ENCODE data around the gene AKR7A2. TPM values are rescaled to one million over a fixed set of nuclear protein-coding genes. Genes with fewer than 3 reads are reported as not detected.
"Not testable (repeated sequence)": the region's sequence is repeated elsewhere in the genome, so short reads cannot be mapped to it uniquely, and the experiment has no call there.

Gene AKR7A2
- total RNA-seq, 1 experiment from 2014 or later: 87.8 TPM

GRCh38 chr1:19262744-19263143 lies 49.2 kb downstream of the AKR7A2 start:
- no peak for DNase-seq (ENCODE audit: low spot score)

DNA sequence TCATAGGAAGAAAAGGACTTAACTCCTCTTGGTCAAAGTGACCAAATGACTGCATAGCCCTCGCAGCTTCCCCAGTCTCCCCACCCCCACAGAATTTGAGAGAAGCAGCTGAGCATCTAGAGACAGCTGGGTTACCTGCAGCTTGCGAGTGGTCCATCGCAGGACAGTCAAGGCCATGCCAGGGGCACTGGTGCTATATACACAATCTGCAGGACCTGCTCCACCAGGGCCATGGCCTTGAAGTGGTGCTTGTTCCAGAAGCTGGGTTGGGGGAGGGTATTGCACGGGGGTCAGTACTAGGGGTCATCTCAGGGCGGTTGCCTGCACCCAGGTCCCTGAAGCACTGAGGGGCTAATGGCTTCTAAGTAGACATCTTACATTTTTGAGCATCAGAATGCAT lies 49.9 kb downstream of the AKR7A2 start:
- no peak for DNase-seq (ENCODE audit: low spot score)

DNA sequence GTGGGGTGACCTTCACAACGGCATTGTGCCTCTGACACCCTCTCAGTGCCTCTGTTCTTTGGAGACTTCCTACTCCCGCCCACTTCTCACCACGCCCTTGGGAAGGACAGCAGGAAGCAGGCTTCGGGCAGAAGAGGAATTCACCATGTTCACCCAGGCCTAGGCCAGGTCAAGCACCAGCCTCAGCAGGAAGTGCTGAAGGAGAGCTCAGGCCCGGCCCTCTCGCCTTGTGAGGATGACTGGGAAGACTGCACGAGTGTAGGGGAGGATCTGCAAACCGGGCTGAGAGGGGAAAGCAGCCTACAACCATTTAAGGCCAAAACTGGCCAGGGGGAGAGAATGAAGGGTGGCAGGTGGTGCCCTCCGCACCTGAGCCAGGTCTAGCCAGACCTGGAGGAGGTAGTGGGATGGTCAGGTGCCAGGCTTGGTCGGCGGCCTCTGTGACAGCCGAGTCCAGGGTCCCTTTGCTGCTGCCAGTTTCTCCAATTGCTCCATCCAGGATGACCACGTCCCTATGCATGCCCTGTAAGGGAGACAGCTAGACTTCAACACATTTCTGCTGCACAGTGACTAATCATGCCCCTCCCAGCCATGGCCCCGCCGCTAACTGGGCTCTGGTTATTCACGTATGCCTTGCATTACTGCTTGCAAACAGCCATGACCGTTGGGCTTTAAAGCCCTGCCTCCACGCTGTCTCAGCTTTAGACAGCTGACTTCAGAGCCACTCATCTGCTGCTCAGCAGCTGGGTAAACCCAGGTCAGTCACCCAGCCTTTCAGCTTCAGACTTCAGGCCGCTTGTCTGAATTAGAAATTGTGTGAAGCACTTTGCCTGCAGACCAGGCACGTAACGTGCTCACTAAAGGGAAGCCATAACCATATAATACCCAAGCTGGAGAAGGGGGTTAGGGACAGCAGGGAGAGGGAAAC lies 51.5 kb downstream of the AKR7A2 start:
- DNase-seq (ENCODE audit: low spot score): no peak

DNA sequence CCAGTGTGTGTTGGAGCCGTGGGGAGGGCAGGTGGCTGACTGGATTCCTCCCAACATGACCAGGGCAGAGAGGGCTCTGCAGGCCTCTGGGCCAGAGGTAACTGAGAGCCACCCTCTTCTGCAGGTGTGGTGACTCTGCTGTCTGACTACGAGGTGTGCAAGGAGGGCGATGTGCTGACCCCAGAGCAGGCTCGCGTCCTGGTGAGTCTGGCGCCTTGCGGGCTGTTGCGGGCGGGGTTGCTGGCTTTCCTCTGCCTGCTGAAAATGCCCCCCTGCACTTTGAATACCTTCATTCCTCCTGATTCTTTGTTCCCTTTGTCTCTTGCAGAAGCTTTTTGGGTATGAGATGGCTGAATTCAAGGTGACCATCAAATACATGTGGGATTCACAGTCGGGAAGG lies 53.6 kb downstream of the AKR7A2 start:
- DNase-seq (ENCODE audit: low spot score): no peak

GRCh38 chr1:19257178-19257914 lies 54.6 kb downstream of the AKR7A2 start:
- DNase-seq (ENCODE audit: low spot score): no peak

- not testable (repeated sequence) for DNase-seq (ENCODE audit: low spot score)
These were observed 55.6 kb downstream of the AKR7A2 start for GRCh38 chr1:19256301-19256700.

DNA sequence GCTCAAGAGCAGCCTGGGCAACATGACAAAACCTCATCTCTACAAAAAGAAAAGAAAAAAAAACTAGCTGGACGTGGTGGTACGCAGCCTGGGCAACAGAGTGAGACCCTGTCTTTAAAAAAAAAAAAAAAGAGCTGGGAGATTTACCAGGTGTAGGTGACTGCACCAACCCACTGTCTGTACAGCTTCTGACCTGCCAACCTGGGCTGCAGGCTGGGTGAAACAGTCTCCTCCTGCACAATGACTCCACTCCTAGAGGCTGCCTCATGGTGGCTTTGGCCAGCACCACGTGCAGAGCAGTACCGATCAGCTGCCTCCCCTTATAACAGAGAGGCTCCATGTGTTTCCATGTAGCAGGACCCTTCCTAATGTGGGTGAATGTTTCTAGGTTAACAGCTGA lies 56.7 kb downstream of the AKR7A2 start:
- DNase-seq (ENCODE audit: low spot score): no peak

DNA sequence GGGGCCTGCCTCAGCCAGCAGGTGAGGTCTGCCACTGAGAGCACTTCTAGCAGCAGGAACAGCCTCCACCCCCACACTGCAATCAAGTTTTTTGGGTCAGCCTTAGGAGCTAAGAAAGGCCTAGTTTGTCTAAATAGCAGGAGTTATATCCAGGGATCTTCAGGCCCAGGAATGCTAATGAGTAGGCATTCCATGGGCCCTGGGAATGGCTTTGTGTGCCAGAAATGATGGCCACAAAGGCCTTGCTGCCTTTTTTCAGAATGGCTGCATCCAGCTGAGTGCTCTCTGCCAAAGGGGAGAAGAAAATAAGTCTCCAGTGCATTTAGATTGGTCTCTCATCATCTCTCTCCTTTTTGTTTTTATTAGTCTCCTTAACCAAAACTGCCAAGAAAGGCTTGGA lies 57.5 kb downstream of the AKR7A2 start:
- DNase-seq (ENCODE audit: low spot score): no peak

Other genes with a start within 250 kb of the AKR7A2 start
- 25.9 and 39.2 TPM in 2 replicates for gene UBR4, start 101.9 kb downstream of the AKR7A2 start, total RNA-seq (2014; rRNA removed; shearing (Covaris generic))
- gene EMC1, start 60.6 kb downstream of the AKR7A2 start, total RNA-seq (2014; rRNA removed; shearing (Covaris generic)): 70.4 and 76.5 TPM in 2 replicates
- gene MRTO4, start 60.3 kb downstream of the AKR7A2 start, total RNA-seq (2014; rRNA removed; shearing (Covaris generic)): 35.9 and 39.8 TPM in 2 replicates
- 0.31 TPM in 1 of 2 replicates, not detected in the other for gene AKR7A3, start 23.4 kb downstream of the AKR7A2 start, total RNA-seq (2014; rRNA removed; shearing (Covaris generic))
- gene SLC66A1, start 182 bp upstream of the AKR7A2 start, total RNA-seq (2014; rRNA removed; shearing (Covaris generic)): 8.8 and 12.1 TPM in 2 replicates
- 165 and 184 TPM in 2 replicates for gene CAPZB, start 173.4 kb upstream of the AKR7A2 start, total RNA-seq (2014; rRNA removed; shearing (Covaris generic))

Measured in H4 (cell line).